Brain microvascular endothelial cell (primary cell): ENCODE results near the gene CDCA7.

Experiments
- DNase-seq: peaks from one replicate; pipeline ENCODE4 v3.0.0-alpha.2; 2020
- H3K27ac ChIP-seq: fragments of 250-450 bp; sonication (Bioruptor Pico); 2 replicates; pipeline ENCODE4 v1.5.1; 2020; ENCODE audit warnings: mild to moderate bottlenecking, moderate library complexity
- H3K27me3 ChIP-seq: fragments of 250-450 bp; sonication (Bioruptor Pico); replicated peaks from 2 replicates; pipeline ENCODE4 v1.5.1; 2020; ENCODE audit warnings: mild to moderate bottlenecking
- H3K36me3 ChIP-seq: fragments of 250-450 bp; sonication (Bioruptor Pico); replicated peaks from 2 replicates; pipeline ENCODE4 v1.5.1; 2020; ENCODE audit warnings: mild to moderate bottlenecking
- H3K4me3 ChIP-seq: 2 replicates; pipeline ENCODE4 v1.5.1; 2011; ENCODE audit warnings: low read depth, mild to moderate bottlenecking, control low read depth, low read length, moderate library complexity
- CTCF ChIP-seq: IDR thresholded peaks from 2 replicates; pipeline ENCODE4 v1.5.1; 2011; ENCODE audit warnings: low read depth, mild to moderate bottlenecking, moderate library complexity, low read length, control low read depth, inconsistent platforms; ENCODE audit errors: missing control alignments
- in situ Hi-C: cut with HindIII; loops from 2 replicates; pipeline ENCODE4 v1.10.0; 2017; ENCODE audit warnings: low sequenced_read_pairs, low pct_ligation_motif_present

The CDCA7 gene

GRCh38 chr2:173386738-173387065, 32.0 kb downstream of the CDCA7 start:
- in situ Hi-C loops = no loop called here

GRCh38 chr2:173387079-173387478, 32.4 kb downstream of the CDCA7 start:
- H3K27me3 ChIP-seq = no peaks in the 10 kb centered on the region
- in situ Hi-C loops = no loop called here
- H3K27ac ChIP-seq = no peak overlapping the region
- no peak for DNase-seq
- no peak overlapping the region for H3K4me3 ChIP-seq
- no peak for TF ChIP-seq CTCF
- no peaks in the 10 kb centered on the region for H3K36me3 ChIP-seq

More at GRCh38 chr2:173386738-173387065, 32.0 kb downstream of the CDCA7 start:
- H3K36me3 ChIP-seq = no peaks in the 10 kb centered on the region
- no peak for DNase-seq
- H3K27me3 ChIP-seq = no peaks in the 10 kb centered on the region
- H3K4me3 ChIP-seq = no peak overlapping the region
- H3K27ac ChIP-seq = no peak overlapping the region
- TF ChIP-seq CTCF = no peak

GRCh38 chr2:173387660-173388059, 33.0 kb downstream of the CDCA7 start:
- no peak overlapping the region for H3K4me3 ChIP-seq
- no peak for DNase-seq
- H3K27me3 ChIP-seq = no peaks in the 10 kb centered on the region
- TF ChIP-seq CTCF = no peak
- in situ Hi-C loops = no loop called here
- no peaks in the 10 kb centered on the region for H3K36me3 ChIP-seq
- no peak overlapping the region for H3K27ac ChIP-seq

- in situ Hi-C loops = no loop called here
- no peaks in the 10 kb centered on the region for H3K36me3 ChIP-seq
- no peak for TF ChIP-seq CTCF
Measured at GRCh38 chr2:173388795-173389194, 34.1 kb downstream of the CDCA7 start.

GRCh38 chr2:173390036-173390435, 35.4 kb downstream of the CDCA7 start:
- Histone ChIP-seq H3K4me3 (no peak overlapping the region), H3K36me3 (no peaks in the 10 kb centered on the region), H3K27me3 (no peaks in the 10 kb centered on the region), H3K27ac (no peak overlapping the region)
- DNase-seq = no peak
- in situ Hi-C loops = no loop called here
- no peak for TF ChIP-seq CTCF

More at GRCh38 chr2:173388795-173389194, 34.1 kb downstream of the CDCA7 start:
- Histone ChIP-seq H3K4me3 (no peak overlapping the region), H3K27me3 (no peaks in the 10 kb centered on the region), H3K27ac (no peak overlapping the region)
- no peak for DNase-seq

- TF ChIP-seq CTCF = no peak
- no peaks in the 10 kb centered on the region for H3K36me3 ChIP-seq
Measured at GRCh38 chr2:173392731-173393130, 38.1 kb downstream of the CDCA7 start.

More at GRCh38 chr2:173392731-173393130, 38.1 kb downstream of the CDCA7 start:
- no peak overlapping the region for H3K4me3 ChIP-seq
- no peak overlapping the region for H3K27ac ChIP-seq
- in situ Hi-C loops = no loop called here
- no peaks in the 10 kb centered on the region for H3K27me3 ChIP-seq
- DNase-seq = no peak
